Left cardiac atrium (tissue), 4 donors: ENCODE results near the gene VWC2L. TPM values are rescaled to one million over a fixed set of nuclear protein-coding genes. Genes with fewer than 3 reads are reported as not detected.

ENCODE experiments used
- ATAC-seq, 2 donors: fragments of 200-7000 bp; cut with Tn5 transposase; one replicate each; pipeline ENCODE4 v1.9.1; 2020; ENCODE audit warnings: mild to moderate bottlenecking in 2 of 2, moderate library complexity in 2 of 2
- DNase-seq: peaks from one replicate; pipeline ENCODE4 v3.0.0-alpha.2; 2020
- intact Hi-C, 2 donors: fragments of 100-400 bp; cut with DNase I; formaldehyde crosslinking; loops; one replicate each; pipeline versions ENCODE4 v1.14.1 to v1.15.1; 2022 to 2023
- long read RNA-seq: library from polyadenylated mRNA; unstranded; transcript quantifications from one replicate; pipeline ENCODE4 v2.0.0, GENCODE V29; 2021
- total RNA-seq, 2 donors: library from RNA; stranded (reverse); fragmentation: NEBNext Ultra II Directional; extraction: Animal tissue kit (Norgen Biotek cat#: 25700); gene quantifications; one replicate each; pipeline ENCODE4 v1.2.1, GENCODE V29; 2021
- donor health status: DM: no; HTN: yes; CAD: no.
- donor health status: DM: no; HTN: yes; CAD: no; lungs with severe emphysema.
- donor health status: DM: yes; HTN: yes; CAD: no.
- donor health status: Dilated cardiomyopathy.

VWC2L gene
- total RNA-seq: not detected
- long read RNA-seq: 0 reads

DNA sequence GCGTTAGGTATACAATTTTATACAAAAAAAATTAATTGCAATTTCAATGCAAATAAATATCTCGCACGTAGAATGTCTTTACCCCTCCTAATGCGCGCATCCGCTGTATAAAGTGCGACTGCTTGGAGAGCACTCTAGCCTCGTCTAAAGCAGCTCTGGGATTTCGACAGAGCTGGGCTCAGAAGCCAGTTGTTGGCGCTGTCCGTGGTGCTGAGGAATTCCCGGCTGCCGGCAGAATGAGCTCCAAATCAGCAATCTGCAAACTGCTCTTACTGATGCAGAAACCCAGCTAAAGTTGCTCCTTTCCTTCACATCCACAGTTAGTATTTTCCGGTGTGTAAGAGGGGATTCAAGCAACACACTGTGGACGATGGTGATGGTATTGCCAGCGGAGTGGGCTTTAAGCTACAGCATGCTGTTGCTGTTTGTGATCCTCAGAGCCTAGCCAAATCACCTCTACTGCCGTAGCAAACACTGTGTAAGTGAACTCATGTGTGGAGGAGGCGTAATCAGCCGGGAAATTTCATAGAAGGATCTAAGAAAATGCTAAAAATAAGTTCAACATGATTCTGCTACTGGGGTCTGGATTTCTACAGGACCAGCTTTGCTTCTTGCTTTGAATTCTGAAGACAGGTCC is at the start of gene VWC2L:
Gene VWC2L, plus strand, starts transcription at position 137 of the 637 bp plus-strand sequence. CDS start 3,140 bp downstream, outside the sequence.
- DNase-seq (peak; percentile 71), ATAC-seq (peak; percentile 79 to 90)
- intact Hi-C loops: no loop called here

DNA sequence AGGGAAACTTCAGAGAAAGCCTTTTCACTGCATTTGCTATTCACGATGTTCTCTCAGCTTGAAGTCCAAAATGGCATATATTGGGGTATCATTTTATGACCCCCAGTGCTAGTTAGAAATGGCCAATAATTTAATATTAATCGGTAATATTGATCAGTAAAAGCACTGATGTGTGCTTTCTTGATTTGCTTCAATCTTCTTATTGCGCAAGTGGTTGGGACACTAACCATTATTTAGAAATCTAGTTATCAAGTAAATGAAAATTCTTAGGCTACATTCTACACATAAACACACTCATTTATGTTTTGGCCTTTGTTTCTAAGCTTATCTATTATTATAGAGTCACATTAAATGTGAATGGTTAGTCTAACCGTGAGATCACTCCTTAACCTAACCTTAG is 49.7 kb upstream of the VWC2L start:
- DNase-seq: no peak
- intact Hi-C loops: no loop called here
- ATAC-seq: no peak

DNA sequence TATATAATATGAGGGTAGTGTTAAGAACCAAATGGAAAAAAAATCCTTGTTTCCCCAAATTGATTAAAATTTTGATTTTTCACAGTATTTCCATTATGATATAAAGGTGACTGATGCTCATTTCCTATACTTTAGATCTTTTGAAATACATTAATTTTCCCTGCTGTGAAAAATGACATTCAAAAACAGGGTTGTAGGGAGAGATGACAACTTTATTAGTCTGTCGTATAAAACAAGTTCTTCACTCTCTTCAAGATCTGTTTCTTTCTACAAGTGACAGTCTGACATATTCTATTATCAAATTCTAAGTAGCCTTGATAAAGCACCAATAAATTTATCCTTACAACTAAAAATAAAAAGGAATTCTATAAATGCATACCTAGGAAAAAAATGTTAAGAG is 45.3 kb upstream of the VWC2L start:
- DNase-seq (no peak), ATAC-seq (no peak)
- intact Hi-C loops: no loop called here

DNA sequence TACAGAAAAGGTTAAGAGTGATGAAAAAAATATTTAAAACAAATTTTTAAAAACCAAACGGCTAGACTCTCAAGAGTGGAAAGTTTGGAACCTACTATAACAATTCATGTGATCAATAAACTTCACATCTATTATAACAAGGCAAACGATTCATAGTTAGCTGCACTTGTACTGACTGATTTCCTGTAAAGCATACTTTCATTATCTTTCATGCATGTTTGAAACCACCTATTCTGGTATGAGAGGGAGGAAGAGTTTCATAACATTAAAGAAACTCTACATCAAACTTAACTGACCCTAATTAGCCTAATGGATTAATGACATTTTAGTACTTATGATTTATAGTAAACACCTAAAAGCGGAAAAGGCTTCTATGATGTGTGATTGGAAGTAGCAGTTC is 43.7 kb upstream of the VWC2L start:
- intact Hi-C loops: no loop called here
- no peak for DNase-seq
- no peak for ATAC-seq

DNA sequence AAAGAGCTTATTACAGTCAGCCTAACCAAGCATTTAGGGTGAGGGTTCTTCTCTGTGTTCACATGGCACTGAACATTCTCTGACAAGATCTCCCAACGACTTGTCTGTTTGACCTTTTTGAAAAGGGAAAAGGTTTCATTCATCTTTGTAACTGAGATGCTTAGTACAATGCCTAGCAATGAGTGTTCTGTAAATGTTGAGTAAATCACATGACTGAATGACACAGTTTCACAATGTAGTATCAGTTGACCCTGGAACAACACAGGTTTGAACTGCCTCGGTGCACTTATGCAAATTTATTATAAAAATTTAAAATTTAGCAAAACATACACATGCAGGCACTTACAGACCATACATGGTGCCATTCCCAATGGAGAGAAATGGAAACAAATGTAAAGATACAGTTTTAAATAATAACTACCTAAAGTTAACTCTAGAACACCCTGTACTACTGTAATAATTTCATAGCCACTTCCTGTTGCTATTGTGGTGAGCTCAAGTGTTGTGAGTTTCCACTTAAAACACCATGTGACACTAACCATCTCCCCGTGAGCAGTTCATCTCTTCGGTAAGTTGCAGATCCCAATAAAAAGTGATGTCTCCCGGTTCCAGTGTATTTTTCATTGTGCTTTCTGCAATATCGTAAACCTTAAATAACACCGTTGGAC is 34.1 kb upstream of the VWC2L start:
- DNase-seq (no peak), ATAC-seq (no peak)
- intact Hi-C loops: no loop called here

DNA sequence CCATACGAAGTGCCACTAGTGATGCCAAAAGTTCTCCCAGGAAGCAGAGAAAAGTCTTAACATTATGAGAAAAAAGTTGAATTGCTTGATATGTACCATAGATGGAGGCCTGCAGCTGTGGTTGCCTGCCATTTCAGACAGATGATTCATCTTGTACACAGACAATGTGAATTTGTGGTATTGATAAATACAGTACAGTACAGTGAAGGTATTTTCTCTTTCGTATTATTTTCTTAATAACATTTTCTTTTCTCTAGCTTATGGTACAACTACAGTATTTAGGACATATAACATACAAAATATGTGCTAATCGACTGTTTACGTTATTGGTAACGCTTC is 33.6 kb upstream of the VWC2L start:
- DNase-seq (no peak), ATAC-seq (no peak)
- intact Hi-C loops: no loop called here

DNA sequence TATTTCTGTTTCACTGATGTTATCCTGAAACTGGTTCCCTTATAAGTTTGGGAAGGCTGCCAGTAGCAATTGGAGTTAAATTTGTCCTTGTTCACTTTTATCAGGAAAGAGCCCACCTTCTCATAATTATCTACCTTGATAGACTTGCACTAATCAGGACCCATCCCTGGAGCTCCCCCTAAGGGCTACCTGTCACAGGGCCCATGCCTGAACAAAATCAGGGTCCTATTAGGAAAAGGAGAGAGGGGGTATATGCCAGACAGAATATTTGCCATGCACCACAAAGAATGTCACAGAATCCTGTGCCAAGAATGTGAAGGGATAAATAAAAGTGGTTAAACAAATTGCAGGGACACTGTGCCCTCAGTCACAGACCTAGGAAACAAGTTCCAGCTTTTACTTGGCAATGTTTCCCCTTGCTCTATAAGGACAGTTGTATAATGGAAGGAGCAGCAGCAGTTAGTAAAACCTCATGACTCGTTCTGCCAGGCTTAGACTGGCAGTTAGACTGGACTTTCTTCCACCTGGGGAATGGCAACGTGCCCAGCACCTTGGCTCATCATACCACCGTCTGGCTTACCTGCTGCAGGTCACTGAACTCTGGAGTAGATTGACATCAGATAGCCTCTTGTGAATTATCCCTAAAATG is 32.3 kb upstream of the VWC2L start:
- ATAC-seq (no peak), DNase-seq (no peak)
- intact Hi-C loops: no loop called here

DNA sequence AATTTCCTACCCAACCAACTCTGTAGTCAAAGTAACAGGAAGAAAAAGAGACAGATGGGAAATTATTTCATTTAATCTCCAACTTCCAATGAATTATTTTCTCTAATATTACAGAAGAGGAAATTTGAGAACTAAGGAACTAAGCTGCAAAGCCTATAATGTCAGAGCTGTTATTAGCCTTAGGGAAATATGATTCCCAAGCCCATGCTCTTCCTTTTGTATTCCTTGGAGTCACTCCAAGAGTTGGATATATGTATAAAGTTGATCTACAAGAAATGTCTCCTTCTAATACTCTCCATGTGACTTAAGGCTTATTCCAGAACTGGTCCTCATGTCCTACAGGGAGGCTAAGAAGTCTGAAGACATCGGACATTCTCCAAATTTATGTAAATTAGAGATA is 31.6 kb upstream of the VWC2L start:
- DNase-seq (no peak), ATAC-seq (no peak)
- intact Hi-C loops: no loop called here

DNA sequence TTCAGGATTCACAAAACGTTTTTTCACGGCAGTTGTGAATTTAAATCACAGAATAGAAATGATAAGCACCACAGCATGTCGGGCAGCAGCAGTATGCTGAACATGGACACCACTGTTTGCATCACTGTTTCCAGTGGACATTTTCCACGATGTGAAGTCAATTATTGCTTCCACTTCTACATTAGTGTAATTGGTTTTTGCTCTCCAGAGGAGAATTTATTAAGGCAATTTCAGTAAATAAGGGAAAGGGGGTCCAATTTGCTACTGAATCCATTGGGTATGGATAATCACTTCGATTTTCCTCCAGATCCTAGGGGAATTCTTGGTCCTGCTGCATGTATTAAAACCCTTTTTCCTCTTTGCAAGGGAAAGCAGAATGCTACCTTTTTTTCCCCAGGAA is 30.2 kb upstream of the VWC2L start:
- intact Hi-C loops: no loop called here
- no peak for ATAC-seq
- no peak for DNase-seq

DNA sequence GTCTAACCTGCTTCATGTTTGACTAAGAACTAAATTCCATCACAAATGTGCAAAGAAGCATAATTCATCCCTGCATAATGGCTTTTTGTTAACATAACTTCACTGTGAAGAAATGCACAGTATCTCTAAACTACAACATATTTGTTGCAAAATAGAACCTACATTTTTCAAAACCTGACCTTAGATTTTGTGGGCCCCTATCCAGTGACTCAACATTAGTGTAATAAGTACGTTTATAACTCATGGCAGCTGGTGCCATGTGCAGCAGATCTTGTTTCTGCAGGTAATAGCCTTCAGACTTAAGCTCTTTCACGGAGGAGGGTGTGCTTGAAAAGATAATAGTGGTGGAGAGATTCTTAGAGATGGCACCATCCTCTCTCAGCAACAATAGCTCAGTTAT is 28.6 kb upstream of the VWC2L start:
- ATAC-seq (no peak), DNase-seq (no peak)
- intact Hi-C loops: no loop called here

DNA sequence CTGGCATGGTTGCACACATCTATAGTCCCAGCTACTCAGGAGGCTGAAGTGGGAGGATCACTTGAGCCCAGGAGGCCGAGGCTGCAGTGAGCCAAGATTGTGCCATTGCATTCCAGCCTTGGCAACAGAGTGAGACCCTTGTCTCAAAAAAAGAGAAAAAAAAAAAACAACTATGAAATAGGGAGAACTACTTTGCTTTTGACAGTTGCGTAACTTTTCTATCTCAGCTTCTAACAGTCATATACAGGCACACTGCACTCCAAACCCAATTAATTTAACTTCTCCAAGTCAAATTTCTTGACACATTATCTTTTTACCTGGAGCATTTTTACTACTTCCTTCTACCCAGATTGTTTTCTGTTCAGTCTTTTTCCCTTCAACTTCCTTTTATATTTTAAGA is 24.1 kb upstream of the VWC2L start:
- no peak for ATAC-seq
- DNase-seq: no peak
- intact Hi-C loops: no loop called here

DNA sequence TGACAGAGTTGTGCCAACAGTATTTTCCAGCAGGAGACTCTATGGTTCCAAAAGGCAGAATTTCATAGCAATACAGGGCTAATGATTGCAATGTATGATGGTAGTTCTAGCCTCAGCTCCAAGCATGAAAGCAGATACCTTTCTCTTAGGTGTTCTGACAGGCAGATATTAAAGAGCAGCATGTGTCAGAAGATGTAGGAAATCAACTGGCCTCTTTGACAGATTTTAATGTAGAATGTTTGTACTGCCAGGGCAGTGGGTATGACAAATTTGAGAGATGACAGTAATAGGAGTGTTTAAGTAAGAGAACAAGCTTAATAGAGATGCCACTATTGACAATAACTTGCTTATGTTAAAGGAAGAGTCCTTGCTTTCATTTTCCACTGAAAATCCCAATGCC is 21.5 kb upstream of the VWC2L start:
- intact Hi-C loops: no loop called here
- DNase-seq: no peak
- ATAC-seq: no peak

DNA sequence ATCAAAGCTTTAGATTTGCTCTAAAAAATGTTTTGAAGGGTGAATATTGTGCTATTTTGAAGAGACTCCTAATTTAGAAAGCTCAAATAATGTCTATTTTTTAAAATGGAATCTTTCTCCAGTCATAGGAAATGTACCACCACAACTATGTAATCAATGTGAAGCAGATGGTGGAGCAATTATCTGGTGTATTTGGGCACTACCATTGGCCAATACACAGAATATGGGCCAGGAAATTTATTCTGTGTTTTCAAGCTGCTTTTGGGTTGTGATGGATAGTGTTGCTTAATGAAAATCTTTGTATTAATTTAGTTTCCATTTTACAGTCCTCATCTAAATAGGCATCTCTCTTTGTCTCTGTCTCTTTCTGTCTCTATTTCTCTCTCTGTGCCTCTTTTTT is 17.1 kb upstream of the VWC2L start:
- DNase-seq: no peak
- no peak for ATAC-seq
- intact Hi-C loops: no loop called here

DNA sequence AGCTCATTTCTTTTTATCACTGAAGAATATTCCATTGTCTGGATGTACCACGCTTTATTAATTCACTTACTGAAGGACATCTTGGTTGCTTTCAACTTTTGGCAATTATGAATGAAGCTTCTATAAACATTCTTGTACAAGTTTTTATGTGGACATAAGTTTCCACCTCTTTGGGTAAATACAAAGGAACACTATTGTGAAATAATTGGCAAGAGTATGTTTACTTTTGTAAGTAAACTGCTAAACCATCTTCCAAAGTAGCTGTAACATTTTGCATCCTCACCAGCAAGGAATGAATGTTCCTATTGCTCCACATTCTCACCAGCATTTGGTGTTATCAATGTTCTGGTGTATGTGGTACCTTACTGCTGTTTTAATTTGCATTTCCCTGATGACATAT is 15.8 kb upstream of the VWC2L start:
- intact Hi-C loops: no loop called here
- no peak for DNase-seq
- ATAC-seq: no peak

DNA sequence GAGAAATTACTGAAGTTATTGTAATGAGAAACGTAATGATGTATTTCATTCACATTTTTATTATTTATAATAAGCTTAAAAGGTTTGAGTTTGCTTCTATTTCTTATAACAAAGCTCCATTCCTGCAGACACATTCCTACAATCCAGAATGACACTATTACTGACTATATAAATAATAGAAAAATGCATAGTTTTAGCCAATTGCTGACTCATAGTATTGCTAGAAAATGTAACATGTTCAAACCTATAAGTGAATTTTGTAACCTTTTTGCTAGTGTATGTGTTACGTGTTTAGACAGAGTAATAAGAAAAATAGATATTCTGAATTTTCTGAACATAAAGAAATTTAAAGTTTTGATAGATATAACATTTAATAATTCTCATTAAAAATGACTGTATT is 9.3 kb upstream of the VWC2L start:
- ATAC-seq (no peak), DNase-seq (no peak)
- intact Hi-C loops: no loop called here

DNA sequence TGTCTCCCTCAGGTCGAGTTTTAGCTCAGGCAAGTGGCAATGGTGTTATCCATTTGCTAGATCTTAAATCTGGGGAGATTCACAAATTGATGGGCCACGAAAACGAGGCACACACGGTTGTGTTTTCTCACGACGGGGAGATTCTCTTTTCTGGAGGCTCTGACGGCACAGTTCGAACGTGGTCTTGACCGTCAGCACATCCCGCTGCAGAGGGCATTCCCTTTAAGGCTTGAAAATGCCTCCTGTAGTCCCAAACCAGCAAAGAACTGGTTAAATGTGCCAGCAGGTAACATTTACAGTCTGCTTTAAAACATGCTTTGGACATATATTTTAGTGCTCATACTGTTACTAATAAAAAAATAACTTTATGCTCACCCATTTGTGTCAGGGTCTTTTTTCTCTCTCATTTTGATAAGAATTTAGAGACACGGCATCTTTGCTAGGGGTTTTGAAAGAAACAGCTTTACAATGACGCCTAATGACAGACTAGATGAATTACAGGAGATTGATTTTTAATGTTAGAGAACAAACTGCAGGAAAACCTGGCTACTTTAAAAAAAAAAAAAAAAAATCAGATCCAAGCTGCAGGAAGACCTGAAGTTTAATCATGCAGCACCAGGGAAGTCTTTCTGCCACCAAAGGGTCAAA is 602 bp upstream of the VWC2L start:
- DNase-seq (no peak), ATAC-seq (no peak)
- intact Hi-C loops: no loop called here

DNA sequence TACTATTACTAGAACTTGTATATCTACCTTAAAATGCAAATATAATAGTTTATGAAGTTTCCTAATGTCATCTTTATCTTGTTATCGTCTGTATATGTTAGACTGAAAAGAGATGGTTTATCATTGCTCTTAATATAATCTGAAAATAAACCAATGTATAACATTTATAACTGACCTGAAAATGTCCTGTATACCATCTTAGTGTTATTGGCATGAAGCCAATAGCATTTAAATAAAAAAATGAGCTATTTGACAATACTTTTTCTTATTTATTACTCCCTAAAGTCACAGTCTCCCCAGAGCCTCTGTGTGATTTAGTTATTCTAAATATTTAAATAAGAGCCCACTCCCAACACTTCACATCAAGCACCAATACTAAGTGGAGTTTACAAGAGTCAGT is 1.8 kb downstream of the VWC2L start:
- ATAC-seq (no peak), DNase-seq (no peak)
- intact Hi-C loops: no loop called here

DNA sequence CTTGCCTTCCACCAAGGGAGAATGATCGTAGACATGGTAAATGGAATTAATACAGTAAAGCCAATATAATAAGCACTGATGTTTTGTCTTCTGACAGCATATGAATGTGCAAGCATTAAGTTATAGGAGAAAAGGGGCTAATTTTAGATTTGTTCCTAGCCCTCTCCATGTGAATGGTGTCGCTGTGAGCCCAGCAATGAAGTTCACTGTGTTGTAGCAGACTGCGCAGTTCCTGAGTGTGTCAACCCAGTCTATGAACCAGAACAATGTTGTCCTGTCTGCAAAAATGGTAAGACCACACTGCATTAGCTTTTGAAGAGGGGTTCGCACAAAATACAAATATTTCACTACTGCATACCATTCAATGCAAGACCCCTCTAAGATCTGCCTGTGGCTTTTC is 25.6 kb downstream of the VWC2L start:
- ATAC-seq: no peak
- intact Hi-C loops: no loop called here
- DNase-seq: no peak

DNA sequence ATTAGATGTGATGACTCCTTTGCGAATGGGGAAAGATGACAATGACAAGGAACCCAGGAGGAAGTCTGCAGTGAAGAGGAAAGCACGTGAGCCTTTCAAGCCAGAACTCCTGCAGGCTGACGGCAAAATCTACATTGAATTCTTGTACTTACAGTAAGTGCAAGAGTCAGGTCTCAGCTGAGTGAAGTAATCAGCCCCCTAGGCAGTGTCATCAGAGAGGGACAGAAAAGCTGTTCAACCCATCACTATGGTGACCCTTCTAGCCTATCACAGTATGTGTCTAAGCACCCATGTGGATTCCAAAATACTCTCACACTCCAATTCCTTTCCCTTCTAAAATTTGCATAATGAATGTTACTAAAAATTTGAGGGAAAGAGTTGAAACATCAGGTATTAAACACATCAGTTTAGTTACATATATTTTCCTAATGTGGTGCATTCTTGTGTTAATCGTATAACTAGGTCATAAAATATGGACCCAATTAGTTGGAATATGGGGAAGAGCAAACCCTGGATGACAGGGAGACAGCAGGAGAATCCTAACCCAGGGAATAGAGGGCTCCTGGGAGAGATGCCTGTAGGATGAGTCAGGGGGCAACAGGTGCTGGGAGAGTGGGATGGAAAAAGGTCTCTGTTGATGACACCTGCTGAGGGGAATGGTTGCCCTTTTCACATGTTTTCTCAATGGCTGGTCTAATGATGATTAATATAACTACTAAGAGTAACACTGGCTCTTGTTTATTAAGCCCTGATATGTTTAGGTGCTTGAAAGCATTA is 39.5 kb downstream of the VWC2L start:
- ATAC-seq (no peak), DNase-seq (no peak)
- intact Hi-C loops: no loop called here
